ENCODE measurements around the gene TBCD.

Gene TBCD

DNA sequence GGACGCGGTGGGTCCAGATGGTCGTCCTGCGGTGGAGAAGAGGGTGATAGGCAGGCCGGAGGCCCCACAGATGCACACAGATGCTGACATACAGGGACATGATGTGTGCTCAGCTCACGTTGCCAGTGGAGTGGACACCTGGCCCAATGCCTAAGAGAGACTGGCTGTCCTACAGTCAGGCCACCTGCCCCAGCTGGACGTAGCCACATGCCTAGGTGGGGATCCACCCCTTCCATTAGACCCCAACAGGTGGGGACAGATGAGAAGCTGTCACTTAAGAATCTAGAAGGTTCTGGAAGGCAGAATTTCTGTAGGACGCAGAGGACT, 205.6 kb downstream of the TBCD start:
- peaks cover 7 to 8% of the 10 kb centered on the region in 2 donors for H3K36me3 ChIP-seq (replicated peaks in 1 of 2; ENCODE audit: control insufficient read depth in 2 of 2, insufficient read depth in 2 of 2, low read length in 2 of 2)
- H2BK15ac ChIP-seq (ENCODE audit: low read length), result no peak overlapping the region

DNA sequence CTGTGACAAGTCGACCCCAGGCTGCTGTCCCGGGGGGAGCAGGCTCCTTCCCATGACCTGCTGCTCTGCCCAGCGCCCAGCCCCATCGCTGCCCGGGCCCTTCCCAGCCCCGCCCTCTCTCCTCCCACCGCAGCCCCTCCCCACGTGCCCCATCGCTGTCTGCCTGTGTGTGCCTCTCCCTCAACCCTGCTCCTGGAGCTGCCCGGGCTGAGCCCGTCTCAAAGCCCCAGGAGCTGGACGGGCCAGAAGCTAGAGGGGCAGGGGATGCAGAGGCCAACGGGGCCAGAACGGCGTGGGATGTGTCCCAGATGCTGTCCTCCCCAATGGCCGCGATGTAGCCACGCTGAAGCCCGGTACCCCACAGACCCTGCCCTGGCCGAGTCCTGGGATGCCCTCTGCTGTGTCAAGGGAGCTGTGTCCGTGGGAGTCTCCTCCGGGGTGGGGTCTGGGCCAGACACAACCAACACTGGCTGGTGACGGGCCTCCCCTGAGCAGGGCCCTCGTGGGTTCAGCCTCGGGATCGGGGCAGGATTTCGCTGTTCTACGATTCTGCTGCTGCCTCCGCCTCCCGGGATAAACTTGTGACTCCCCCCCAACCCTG, 206.2 kb downstream of the TBCD start:
- Histone ChIP-seq H3K18ac (ENCODE audit: low read length) (peak overlapping the region; percentile 13), H3K36me3 (replicated peaks in 1 of 2; ENCODE audit: control insufficient read depth in 2 of 2, insufficient read depth in 2 of 2, low read length in 2 of 2) (peaks cover 7 to 8% of the 10 kb centered on the region in 2 donors), H3K27ac (replicated peaks; ENCODE audit: low read length) (no peak overlapping the region), H4K91ac (ENCODE audit: low read depth, low read length, poor library complexity) (peak overlapping the region; percentile 43), H3K27me3 (ENCODE audit: control insufficient read depth in 3 of 3, insufficient read depth in 3 of 3, low read depth in 1 of 3, low read length in 3 of 3) (no peaks in the 10 kb centered on the region), H3K23ac (ENCODE audit: low read depth, low read length, poor library complexity) (peak overlapping the region; percentile 43), H2BK15ac (ENCODE audit: low read length) (no peak overlapping the region), H2BK12ac (ENCODE audit: low read length) (no peak overlapping the region), H3K9me3 (replicated peaks in 1 of 2; ENCODE audit: control insufficient read depth in 2 of 2, insufficient read depth in 1 of 2, low read depth in 1 of 2, low read length in 2 of 2) (peaks cover 15 to 18% of the 10 kb centered on the region in 2 donors), H2BK120ac (ENCODE audit: low read depth, low read length) (no peak overlapping the region), H3K79me1 (ENCODE audit: low read depth, low read length) (no peaks in the 10 kb centered on the region), H3K4me2 (ENCODE audit: insufficient read depth, low read length, poor library complexity, severe bottlenecking) (no peak overlapping the region), H2AK5ac (ENCODE audit: low read depth, low read length) (no peak overlapping the region), H3K4me3 (ENCODE audit: low read length in 2 of 2) (no peak overlapping the region), H3K4ac (ENCODE audit: low read length) (no peak overlapping the region), H3K9ac (ENCODE audit: low read depth, low read length, poor library complexity) (no peak overlapping the region), H3K4me1 (ENCODE audit: control insufficient read depth in 2 of 2, insufficient read depth in 1 of 2, low read depth in 1 of 2, low read length in 2 of 2) (no peaks in the 10 kb centered on the region), H4K8ac (ENCODE audit: low read depth, low read length) (peak overlapping the region; percentile 65), H3K14ac (ENCODE audit: low read length) (no peak overlapping the region), H2BK5ac (ENCODE audit: low read length) (peak overlapping the region; percentile 39), H2AFZ (ENCODE audit: low read length) (no peak overlapping the region)
- WGBS, 2 donors (ENCODE audit: extremely low coverage in 2 of 2, insufficient read length in 2 of 2, insufficient replicate concordance in 1 of 2), result no CpG with 5 or more reads among the region's 30 CpGs
- no peak for DNase-seq (ENCODE audit: low spot score)

More for the DNA sequence above, 205.6 kb downstream of the TBCD start:
- H3K9me3 ChIP-seq (replicated peaks in 1 of 2; ENCODE audit: control insufficient read depth in 2 of 2, insufficient read depth in 1 of 2, low read depth in 1 of 2, low read length in 2 of 2), result peaks cover 15 to 24% of the 10 kb centered on the region in 2 donors
- no peak overlapping the region for H3K4me2 ChIP-seq (ENCODE audit: insufficient read depth, low read length, poor library complexity, severe bottlenecking)
- no peak overlapping the region for H3K14ac ChIP-seq (ENCODE audit: low read length)
- H3K27ac ChIP-seq (replicated peaks; ENCODE audit: low read length), result no peak overlapping the region
- H2BK12ac ChIP-seq (ENCODE audit: low read length), result no peak overlapping the region
- H4K8ac ChIP-seq (ENCODE audit: low read depth, low read length), result no peak overlapping the region
- H3K18ac ChIP-seq (ENCODE audit: low read length), result no peak overlapping the region
- no peak overlapping the region for H4K91ac ChIP-seq (ENCODE audit: low read depth, low read length, poor library complexity)
- no peak overlapping the region for H3K4ac ChIP-seq (ENCODE audit: low read length)
- no peak overlapping the region for H3K9ac ChIP-seq (ENCODE audit: low read depth, low read length, poor library complexity)
- no peak overlapping the region for H3K4me3 ChIP-seq (ENCODE audit: low read length in 2 of 2)
- no peaks in the 10 kb centered on the region for H3K79me1 ChIP-seq (ENCODE audit: low read depth, low read length)
- H2BK5ac ChIP-seq (ENCODE audit: low read length), result no peak overlapping the region
- no peaks in the 10 kb centered on the region for H3K27me3 ChIP-seq (ENCODE audit: control insufficient read depth in 3 of 3, insufficient read depth in 3 of 3, low read depth in 1 of 3, low read length in 3 of 3)
- no peak for DNase-seq (ENCODE audit: low spot score)
- no peak overlapping the region for H2BK120ac ChIP-seq (ENCODE audit: low read depth, low read length)
- no peak overlapping the region for H2AFZ ChIP-seq (ENCODE audit: low read length)
- no CpG with 5 or more reads among the region's 8 CpGs for whole genome bisulfite sequencing, 2 donors (ENCODE audit: extremely low coverage in 2 of 2, insufficient read length in 2 of 2, insufficient replicate concordance in 1 of 2)
- peak overlapping the region; percentile 8 for H3K23ac ChIP-seq (ENCODE audit: low read depth, low read length, poor library complexity)
- H3K4me1 ChIP-seq (ENCODE audit: control insufficient read depth in 2 of 2, insufficient read depth in 1 of 2, low read depth in 1 of 2, low read length in 2 of 2), result no peaks in the 10 kb centered on the region
- H2AK5ac ChIP-seq (ENCODE audit: low read depth, low read length), result no peak overlapping the region

DNA sequence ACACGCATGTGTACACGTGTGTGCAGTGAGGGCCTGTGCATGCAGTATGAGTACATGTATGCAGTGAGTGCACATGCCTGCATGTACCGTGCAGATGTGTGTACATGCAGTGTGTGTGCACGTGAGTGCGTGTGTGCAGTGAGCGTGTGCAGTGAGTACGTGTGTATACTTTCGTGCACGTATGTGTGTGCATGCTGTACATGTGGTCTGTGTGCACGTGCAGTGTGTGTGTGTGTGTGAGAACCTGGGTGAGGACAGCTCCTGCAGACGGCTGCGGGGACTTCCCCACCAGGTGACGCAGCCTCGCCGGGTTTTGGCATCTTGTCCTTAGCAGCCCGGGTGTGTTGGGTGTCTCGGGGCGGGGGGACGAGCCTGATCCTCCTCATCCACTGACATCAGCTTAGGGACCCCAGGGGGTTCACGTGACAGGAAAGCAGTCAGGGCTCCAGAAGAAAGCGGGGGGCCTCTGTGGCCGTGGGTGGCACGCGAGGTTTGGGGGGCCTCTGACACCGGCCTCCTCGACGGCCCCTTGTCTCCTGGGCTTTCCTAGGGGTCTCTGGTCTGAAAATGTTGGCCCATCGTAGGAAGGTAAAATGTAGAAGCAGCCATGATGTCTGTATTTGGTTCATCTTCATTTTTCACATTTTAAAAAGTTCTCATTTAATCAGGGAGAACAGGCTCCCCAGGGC, 207.5 kb downstream of the TBCD start:
- Histone ChIP-seq H3K4me1 (ENCODE audit: control insufficient read depth in 2 of 2, insufficient read depth in 1 of 2, low read depth in 1 of 2, low read length in 2 of 2) (peaks cover 0 to 3% of the 10 kb centered on the region in 2 donors), H2AFZ (ENCODE audit: low read length) (no peak overlapping the region), H3K9ac (ENCODE audit: low read depth, low read length, poor library complexity) (peak overlapping the region; percentile 26), H3K4me2 (ENCODE audit: insufficient read depth, low read length, poor library complexity, severe bottlenecking) (no peak overlapping the region), H3K4ac (ENCODE audit: low read length) (no peak overlapping the region), H2BK120ac (ENCODE audit: low read depth, low read length) (no peak overlapping the region), H2AK5ac (ENCODE audit: low read depth, low read length) (no peak overlapping the region), H3K27ac (replicated peaks; ENCODE audit: low read length) (no peak overlapping the region), H3K36me3 (replicated peaks in 1 of 2; ENCODE audit: control insufficient read depth in 2 of 2, insufficient read depth in 2 of 2, low read length in 2 of 2) (peaks cover 7 to 8% of the 10 kb centered on the region in 2 donors), H3K9me3 (replicated peaks in 1 of 2; ENCODE audit: control insufficient read depth in 2 of 2, insufficient read depth in 1 of 2, low read depth in 1 of 2, low read length in 2 of 2) (peaks cover 15 to 16% of the 10 kb centered on the region in 2 donors), H4K8ac (ENCODE audit: low read depth, low read length) (no peak overlapping the region), H2BK15ac (ENCODE audit: low read length) (no peak overlapping the region), H3K14ac (ENCODE audit: low read length) (no peak overlapping the region), H2BK12ac (ENCODE audit: low read length) (no peak overlapping the region), H3K79me1 (ENCODE audit: low read depth, low read length) (no peaks in the 10 kb centered on the region), H3K4me3 (ENCODE audit: low read length in 2 of 2) (peak overlapping the region in 1 of 2 donors; percentile 19), H2BK5ac (ENCODE audit: low read length) (no peak overlapping the region), H3K18ac (ENCODE audit: low read length) (no peak overlapping the region), H3K27me3 (ENCODE audit: control insufficient read depth in 3 of 3, insufficient read depth in 3 of 3, low read depth in 1 of 3, low read length in 3 of 3) (no peaks in the 10 kb centered on the region), H3K23ac (ENCODE audit: low read depth, low read length, poor library complexity) (peak overlapping the region; percentile 2), H4K91ac (ENCODE audit: low read depth, low read length, poor library complexity) (no peak overlapping the region)
- no CpG with 5 or more reads among the region's 28 CpGs for WGBS, 2 donors (ENCODE audit: extremely low coverage in 2 of 2, insufficient read length in 2 of 2, insufficient replicate concordance in 1 of 2)
- no peak for DNase-seq (ENCODE audit: low spot score)

DNA sequence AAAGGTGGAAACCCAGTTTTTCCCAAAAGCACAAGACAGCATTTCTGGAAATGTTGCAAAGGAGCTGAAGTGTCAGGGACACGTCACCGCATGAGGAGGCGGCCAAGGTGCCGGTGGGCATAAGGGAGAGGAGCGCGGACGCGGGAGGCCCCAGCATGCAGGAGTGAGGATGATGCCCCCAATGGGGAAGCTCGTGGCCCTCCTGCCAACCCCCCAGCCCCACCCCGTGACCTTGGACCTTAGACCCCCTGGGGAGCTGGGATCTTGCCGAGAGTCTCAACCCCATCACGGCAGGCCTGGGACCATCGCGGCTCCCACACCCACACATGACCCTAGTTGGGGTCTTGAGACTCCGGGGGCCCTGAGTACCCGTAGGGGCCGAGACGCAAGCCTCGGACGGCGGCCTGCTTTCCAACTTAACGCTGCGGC, 208.1 kb downstream of the TBCD start:
- no peak overlapping the region for H2BK12ac ChIP-seq (ENCODE audit: low read length)
- no peaks in the 10 kb centered on the region for H3K79me1 ChIP-seq (ENCODE audit: low read depth, low read length)
- H4K91ac ChIP-seq (ENCODE audit: low read depth, low read length, poor library complexity), result no peak overlapping the region
- H3K36me3 ChIP-seq (replicated peaks in 1 of 2; ENCODE audit: control insufficient read depth in 2 of 2, insufficient read depth in 2 of 2, low read length in 2 of 2), result peaks cover 7 to 8% of the 10 kb centered on the region in 2 donors
- H3K23ac ChIP-seq (ENCODE audit: low read depth, low read length, poor library complexity), result no peak overlapping the region
- H3K4me1 ChIP-seq (ENCODE audit: control insufficient read depth in 2 of 2, insufficient read depth in 1 of 2, low read depth in 1 of 2, low read length in 2 of 2), result peaks cover 0 to 3% of the 10 kb centered on the region in 2 donors
- no peak overlapping the region for H3K4ac ChIP-seq (ENCODE audit: low read length)
- DNase-seq (ENCODE audit: low spot score), result no peak
- H3K9ac ChIP-seq (ENCODE audit: low read depth, low read length, poor library complexity), result no peak overlapping the region
- H3K9me3 ChIP-seq (replicated peaks in 1 of 2; ENCODE audit: control insufficient read depth in 2 of 2, insufficient read depth in 1 of 2, low read depth in 1 of 2, low read length in 2 of 2), result peaks cover 13 to 15% of the 10 kb centered on the region in 2 donors
- H2AK5ac ChIP-seq (ENCODE audit: low read depth, low read length), result no peak overlapping the region
- H2BK5ac ChIP-seq (ENCODE audit: low read length), result no peak overlapping the region
- H3K14ac ChIP-seq (ENCODE audit: low read length), result no peak overlapping the region
- no peak overlapping the region for H3K18ac ChIP-seq (ENCODE audit: low read length)
- no peak overlapping the region for H2BK15ac ChIP-seq (ENCODE audit: low read length)
- H3K4me2 ChIP-seq (ENCODE audit: insufficient read depth, low read length, poor library complexity, severe bottlenecking), result no peak overlapping the region
- no peak overlapping the region for H3K4me3 ChIP-seq (ENCODE audit: low read length in 2 of 2)
- no peaks in the 10 kb centered on the region for H3K27me3 ChIP-seq (ENCODE audit: control insufficient read depth in 3 of 3, insufficient read depth in 3 of 3, low read depth in 1 of 3, low read length in 3 of 3)
- WGBS, 2 donors (ENCODE audit: extremely low coverage in 2 of 2, insufficient read length in 2 of 2, insufficient replicate concordance in 1 of 2), result no CpG with 5 or more reads among the region's 23 CpGs
- H2BK120ac ChIP-seq (ENCODE audit: low read depth, low read length), result no peak overlapping the region
- H2AFZ ChIP-seq (ENCODE audit: low read length), result no peak overlapping the region
- H3K27ac ChIP-seq (replicated peaks; ENCODE audit: low read length), result no peak overlapping the region
- H4K8ac ChIP-seq (ENCODE audit: low read depth, low read length), result no peak overlapping the region
